Peyer's patch (tissue), 4 donors: ENCODE measurements around the gene UBR3.

Experiments
- POLR2A ChIP-seq, 2 donors: fragments of 450-650 bp; IDR thresholded peaks; one replicate each; pipeline ENCODE4 v1.5.1; 2017; ENCODE audit warnings: antibody characterized with exemption in 2 of 2, mild to moderate bottlenecking in 2 of 2, moderate library complexity in 2 of 2
- TF ChIP-seq, protein P1 (sequence below), 6 experiments: fragments of 450-650 bp in 4 of 6; fragments of 200-600 bp in 2 of 6; sonication (generic) in 1 of 6; IDR thresholded peaks; one replicate each; pipeline ENCODE4 v1.5.1; 2017 to 2019; ENCODE audit warnings: antibody characterized with exemption in 6 of 6, mild to moderate bottlenecking in 3 of 6, moderate library complexity in 1 of 6

DNA sequence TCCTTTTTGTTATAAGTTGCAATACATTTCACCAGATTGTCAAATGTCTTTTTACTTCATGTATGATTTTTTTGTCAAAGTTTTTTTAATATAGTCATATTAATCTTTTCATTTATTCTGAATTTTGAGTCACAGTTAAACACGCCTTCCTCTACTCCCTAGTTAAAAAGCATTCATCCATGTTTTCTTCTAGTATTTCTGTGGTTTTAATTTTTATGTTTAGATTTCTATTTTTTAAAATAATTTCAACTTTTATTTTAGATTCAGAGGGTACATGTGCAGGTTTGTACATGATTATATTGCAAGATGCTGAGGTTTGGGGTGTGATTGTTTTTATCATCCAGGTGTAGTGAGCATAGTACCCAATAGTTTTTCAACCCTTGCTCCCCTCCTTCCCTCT, 204.0 kb downstream of the UBR3 start:
- TF ChIP-seq, protein P1, sequence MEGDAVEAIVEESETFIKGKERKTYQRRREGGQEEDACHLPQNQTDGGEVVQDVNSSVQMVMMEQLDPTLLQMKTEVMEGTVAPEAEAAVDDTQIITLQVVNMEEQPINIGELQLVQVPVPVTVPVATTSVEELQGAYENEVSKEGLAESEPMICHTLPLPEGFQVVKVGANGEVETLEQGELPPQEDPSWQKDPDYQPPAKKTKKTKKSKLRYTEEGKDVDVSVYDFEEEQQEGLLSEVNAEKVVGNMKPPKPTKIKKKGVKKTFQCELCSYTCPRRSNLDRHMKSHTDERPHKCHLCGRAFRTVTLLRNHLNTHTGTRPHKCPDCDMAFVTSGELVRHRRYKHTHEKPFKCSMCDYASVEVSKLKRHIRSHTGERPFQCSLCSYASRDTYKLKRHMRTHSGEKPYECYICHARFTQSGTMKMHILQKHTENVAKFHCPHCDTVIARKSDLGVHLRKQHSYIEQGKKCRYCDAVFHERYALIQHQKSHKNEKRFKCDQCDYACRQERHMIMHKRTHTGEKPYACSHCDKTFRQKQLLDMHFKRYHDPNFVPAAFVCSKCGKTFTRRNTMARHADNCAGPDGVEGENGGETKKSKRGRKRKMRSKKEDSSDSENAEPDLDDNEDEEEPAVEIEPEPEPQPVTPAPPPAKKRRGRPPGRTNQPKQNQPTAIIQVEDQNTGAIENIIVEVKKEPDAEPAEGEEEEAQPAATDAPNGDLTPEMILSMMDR (IDR thresholded peaks at IDR 0.05): no peak
- no peak for TF ChIP-seq POLR2A (IDR thresholded peaks at IDR 0.05)
